ENCODE data around the gene FASTK.

The FASTK gene

GRCh38 chr7:151123822-151124464 lies 43.3 kb upstream of the FASTK start:
- no peak overlapping the region for H3K4me3 ChIP-seq (ENCODE audit: low read depth, low read length)
- H3K27ac ChIP-seq: no peak overlapping the region
- peaks cover 43% of the 10 kb centered on the region for H3K36me3 ChIP-seq (replicated peaks)
- peak; percentile 100 for TF ChIP-seq CTCF (IDR thresholded peaks at IDR 0.05; ENCODE audit: low read depth, low read length, missing control alignments)
- in situ Hi-C loops (cut with HindIII; ENCODE audit: low pct_ligation_motif_present, low sequenced_read_pairs): no loop called here
- no peaks in the 10 kb centered on the region for H3K27me3 ChIP-seq (replicated peaks)
- DNase-seq: peak; percentile 59

GRCh38 chr7:151123158-151123821 lies 42.7 kb upstream of the FASTK start:
- in situ Hi-C loops (cut with HindIII; ENCODE audit: low pct_ligation_motif_present, low sequenced_read_pairs): no loop called here
- peaks cover 44% of the 10 kb centered on the region for H3K36me3 ChIP-seq (replicated peaks)
- no peak overlapping the region for H3K4me3 ChIP-seq (ENCODE audit: low read depth, low read length)

GRCh38 chr7:151122796-151123157 lies 42.2 kb upstream of the FASTK start:
- Histone ChIP-seq H3K27ac (no peak overlapping the region), H3K36me3 (replicated peaks) (peaks cover 46% of the 10 kb centered on the region), H3K4me3 (ENCODE audit: low read depth, low read length) (no peak overlapping the region), H3K27me3 (replicated peaks) (no peaks in the 10 kb centered on the region)
- DNase-seq: no peak
- in situ Hi-C loops (cut with HindIII; ENCODE audit: low pct_ligation_motif_present, low sequenced_read_pairs): no loop called here
- TF ChIP-seq CTCF (IDR thresholded peaks at IDR 0.05; ENCODE audit: low read depth, low read length, missing control alignments): no peak

More at GRCh38 chr7:151123158-151123821, 42.7 kb upstream of the FASTK start:
- no peak for DNase-seq
- no peak overlapping the region for H3K27ac ChIP-seq
- no peaks in the 10 kb centered on the region for H3K27me3 ChIP-seq (replicated peaks)
- no peak for TF ChIP-seq CTCF (IDR thresholded peaks at IDR 0.05; ENCODE audit: low read depth, low read length, missing control alignments)

- Histone ChIP-seq H3K27ac (no peak overlapping the region), H3K27me3 (replicated peaks) (no peaks in the 10 kb centered on the region), H3K4me3 (ENCODE audit: low read depth, low read length) (no peak overlapping the region), H3K36me3 (replicated peaks) (peaks cover 47% of the 10 kb centered on the region)
- peak; percentile 33 for TF ChIP-seq CTCF (IDR thresholded peaks at IDR 0.05; ENCODE audit: low read depth, low read length, missing control alignments)
- in situ Hi-C loops (cut with HindIII; ENCODE audit: low pct_ligation_motif_present, low sequenced_read_pairs): no loop called here
- no peak for DNase-seq
Measured at GRCh38 chr7:151122276-151122675, 41.7 kb upstream of the FASTK start.

- H3K4me3 ChIP-seq (ENCODE audit: low read depth, low read length): no peak overlapping the region
- in situ Hi-C loops (cut with HindIII; ENCODE audit: low pct_ligation_motif_present, low sequenced_read_pairs): no loop called here
- H3K36me3 ChIP-seq (replicated peaks): peaks cover 47% of the 10 kb centered on the region
- DNase-seq: no peak
- H3K27me3 ChIP-seq (replicated peaks): no peaks in the 10 kb centered on the region
- TF ChIP-seq CTCF (IDR thresholded peaks at IDR 0.05; ENCODE audit: low read depth, low read length, missing control alignments): no peak
- no peak overlapping the region for H3K27ac ChIP-seq
Measured at GRCh38 chr7:151121380-151122170, 41.0 kb upstream of the FASTK start.
